ENCODE measurements around the gene WDCP.

GRCh38 chr2:24021122-24021998, 25.8 kb downstream of the WDCP start:
- TF ChIP-seq CTCF (IDR thresholded peaks at IDR 0.05) (no peak), EP300 (IDR thresholded peaks at IDR 0.05) (no peak)
